Measurements from ENCODE around the gene LDLRAD4.

LDLRAD4 gene

GRCh38 chr18:13642440-13642827 is 423.9 kb downstream of the LDLRAD4 start:
- no peak for DNase-seq
- CTCF ChIA-PET: no interaction called here
- Histone ChIP-seq H3K27me3 (replicated peaks in 2 of 5; ENCODE audit: control insufficient read depth in 4 of 5, insufficient read depth in 5 of 5, low read length in 4 of 5) (no peaks in the 10 kb centered on the region), H3K36me3 (ENCODE audit: control insufficient read depth in 4 of 4, insufficient read depth in 4 of 4, low read length in 3 of 4) (peaks cover 3 to 15% (median 5%) of the 10 kb centered on the region in 4 experiments), H3K4me1 (ENCODE audit: control extremely low read depth in 1 of 4, control insufficient read depth in 4 of 4, insufficient read depth in 4 of 4, low read length in 3 of 4) (peaks cover 0 to 17% (median 7%) of the 10 kb centered on the region in 4 experiments), H3K27ac (ENCODE audit: insufficient read depth in 1 of 2, low read depth in 1 of 2, low read length in 2 of 2, poor library complexity in 1 of 2, severe bottlenecking in 2 of 2) (no peak overlapping the region), H3K4me3 (ENCODE audit: control insufficient read depth in 1 of 7, extremely low read depth in 1 of 7, insufficient read depth in 4 of 7, low read depth in 2 of 7, low read length in 6 of 7) (peak overlapping the region in 4 of 7 experiments; percentile 5 to 78 (median 65)), H3K9me3 (ENCODE audit: control extremely low read depth in 1 of 5, control insufficient read depth in 4 of 5, insufficient read depth in 2 of 5, low read depth in 1 of 5, low read length in 4 of 5) (no peaks in the 10 kb centered on the region)
- WGBS (ENCODE audit: insufficient coverage): 88% methylated on average over 10 of the region's 15 CpGs
- POLR2A ChIA-PET: no interaction called here

GRCh38 chr18:13643261-13643751 is 424.7 kb downstream of the LDLRAD4 start:
- POLR2A ChIA-PET: no interaction called here
- no peak for DNase-seq
- CTCF ChIA-PET: no interaction called here
- H3K9me3 ChIP-seq (ENCODE audit: control extremely low read depth in 1 of 5, control insufficient read depth in 4 of 5, insufficient read depth in 2 of 5, low read depth in 1 of 5, low read length in 4 of 5): no peaks in the 10 kb centered on the region
- no peak overlapping the region for H3K27ac ChIP-seq (ENCODE audit: insufficient read depth in 1 of 2, low read depth in 1 of 2, low read length in 2 of 2, poor library complexity in 1 of 2, severe bottlenecking in 2 of 2)
- no peaks in the 10 kb centered on the region for H3K27me3 ChIP-seq (replicated peaks in 2 of 5; ENCODE audit: control insufficient read depth in 4 of 5, insufficient read depth in 5 of 5, low read length in 4 of 5)
- 69% methylated on average over 6 of the region's 16 CpGs for WGBS (ENCODE audit: insufficient coverage)
- H3K4me1 ChIP-seq (ENCODE audit: control extremely low read depth in 1 of 4, control insufficient read depth in 4 of 4, insufficient read depth in 4 of 4, low read length in 3 of 4): peaks cover 0 to 17% (median 7%) of the 10 kb centered on the region in 4 experiments
- peaks cover 3 to 15% (median 5%) of the 10 kb centered on the region in 4 experiments for H3K36me3 ChIP-seq (ENCODE audit: control insufficient read depth in 4 of 4, insufficient read depth in 4 of 4, low read length in 3 of 4)
- no peak overlapping the region for H3K4me3 ChIP-seq (ENCODE audit: control insufficient read depth in 1 of 7, extremely low read depth in 1 of 7, insufficient read depth in 4 of 7, low read depth in 2 of 7, low read length in 6 of 7)

DNA sequence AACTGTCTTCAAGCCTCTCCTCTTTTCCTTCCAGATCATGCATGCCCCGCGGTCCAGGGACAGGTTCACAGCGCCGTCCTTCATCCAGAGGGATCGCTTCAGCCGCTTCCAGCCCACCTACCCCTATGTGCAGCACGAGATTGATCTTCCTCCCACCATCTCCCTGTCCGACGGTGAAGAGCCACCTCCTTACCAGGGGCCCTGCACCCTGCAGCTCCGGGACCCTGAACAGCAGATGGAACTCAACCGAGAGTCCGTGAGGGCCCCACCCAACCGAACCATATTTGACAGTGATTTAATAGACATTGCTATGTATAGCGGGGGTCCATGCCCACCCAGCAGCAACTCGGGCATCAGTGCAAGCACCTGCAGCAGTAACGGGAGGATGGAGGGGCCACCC is 426.5 kb downstream of the LDLRAD4 start:
- peaks cover 3 to 12% (median 5%) of the 10 kb centered on the region in 4 experiments for H3K36me3 ChIP-seq (ENCODE audit: control insufficient read depth in 4 of 4, insufficient read depth in 4 of 4, low read length in 3 of 4)
- H3K27ac ChIP-seq (ENCODE audit: insufficient read depth in 1 of 2, low read depth in 1 of 2, low read length in 2 of 2, poor library complexity in 1 of 2, severe bottlenecking in 2 of 2): no peak overlapping the region
- H3K9me3 ChIP-seq (ENCODE audit: control extremely low read depth in 1 of 5, control insufficient read depth in 4 of 5, insufficient read depth in 2 of 5, low read depth in 1 of 5, low read length in 4 of 5): no peaks in the 10 kb centered on the region
- POLR2A ChIA-PET: no interaction called here
- WGBS (ENCODE audit: insufficient coverage): 98% methylated on average over 12 of the region's 16 CpGs
- no peak overlapping the region for H3K4me3 ChIP-seq (ENCODE audit: control insufficient read depth in 1 of 7, extremely low read depth in 1 of 7, insufficient read depth in 4 of 7, low read depth in 2 of 7, low read length in 6 of 7)
- H3K27me3 ChIP-seq (replicated peaks in 2 of 5; ENCODE audit: control insufficient read depth in 4 of 5, insufficient read depth in 5 of 5, low read length in 4 of 5): no peaks in the 10 kb centered on the region
- CTCF ChIA-PET: interaction anchor here (0.7 to 2.3 kb wide), 3 partner anchors 30 to 931 kb away, joined by 3 to 6 read pairs (median 3); no protein-coding TSS in a partner anchor
- H3K4me1 ChIP-seq (ENCODE audit: control extremely low read depth in 1 of 4, control insufficient read depth in 4 of 4, insufficient read depth in 4 of 4, low read length in 3 of 4): peaks cover 0 to 17% (median 7%) of the 10 kb centered on the region in 4 experiments
- DNase-seq: no peak

- Histone ChIP-seq H3K9me3 (ENCODE audit: control extremely low read depth in 1 of 5, control insufficient read depth in 4 of 5, insufficient read depth in 2 of 5, low read depth in 1 of 5, low read length in 4 of 5) (no peaks in the 10 kb centered on the region), H3K36me3 (ENCODE audit: control insufficient read depth in 4 of 4, insufficient read depth in 4 of 4, low read length in 3 of 4) (peaks cover 3 to 12% (median 5%) of the 10 kb centered on the region in 4 experiments), H3K4me3 (ENCODE audit: control insufficient read depth in 1 of 7, extremely low read depth in 1 of 7, insufficient read depth in 4 of 7, low read depth in 2 of 7, low read length in 6 of 7) (no peak overlapping the region), H3K27me3 (replicated peaks in 2 of 5; ENCODE audit: control insufficient read depth in 4 of 5, insufficient read depth in 5 of 5, low read length in 4 of 5) (no peaks in the 10 kb centered on the region), H3K4me1 (ENCODE audit: control extremely low read depth in 1 of 4, control insufficient read depth in 4 of 4, insufficient read depth in 4 of 4, low read length in 3 of 4) (peaks cover 0 to 7% (median 3%) of the 10 kb centered on the region in 4 experiments), H3K27ac (ENCODE audit: insufficient read depth in 1 of 2, low read depth in 1 of 2, low read length in 2 of 2, poor library complexity in 1 of 2, severe bottlenecking in 2 of 2) (no peak overlapping the region)
- POLR2A ChIA-PET: no interaction called here
- DNase-seq: no peak
- CTCF ChIA-PET: no interaction called here
- no CpG with 5 or more reads among the region's 4 CpGs for WGBS (ENCODE audit: insufficient coverage)
Measured at GRCh38 chr18:13646633-13647032, 428.1 kb downstream of the LDLRAD4 start.

GRCh38 chr18:13647761-13648160 is 429.2 kb downstream of the LDLRAD4 start:
- ChIA-PET POLR2A (interaction anchor here (0.5 to 1.1 kb wide), 2 partner anchors 65 to 66 kb away, joined by 3 to 4 read pairs; no protein-coding TSS in a partner anchor), CTCF (interaction anchor here (0.6 kb wide), 1 partner anchor 10 kb away, joined by 3 read pairs; no protein-coding TSS in a partner anchor)
- no peak for DNase-seq
- H3K9me3 ChIP-seq (ENCODE audit: control extremely low read depth in 1 of 5, control insufficient read depth in 4 of 5, insufficient read depth in 2 of 5, low read depth in 1 of 5, low read length in 4 of 5): no peaks in the 10 kb centered on the region
- H3K4me3 ChIP-seq (ENCODE audit: control insufficient read depth in 1 of 7, extremely low read depth in 1 of 7, insufficient read depth in 4 of 7, low read depth in 2 of 7, low read length in 6 of 7): no peak overlapping the region
- no peaks in the 10 kb centered on the region for H3K4me1 ChIP-seq (ENCODE audit: control extremely low read depth in 1 of 4, control insufficient read depth in 4 of 4, insufficient read depth in 4 of 4, low read length in 3 of 4)
- 98% methylated on average over 4 of the region's 4 CpGs for WGBS (ENCODE audit: insufficient coverage)
- H3K27ac ChIP-seq (ENCODE audit: insufficient read depth in 1 of 2, low read depth in 1 of 2, low read length in 2 of 2, poor library complexity in 1 of 2, severe bottlenecking in 2 of 2): no peak overlapping the region
- no peaks in the 10 kb centered on the region for H3K27me3 ChIP-seq (replicated peaks in 2 of 5; ENCODE audit: control insufficient read depth in 4 of 5, insufficient read depth in 5 of 5, low read length in 4 of 5)
- peaks cover 3 to 12% (median 5%) of the 10 kb centered on the region in 4 experiments for H3K36me3 ChIP-seq (ENCODE audit: control insufficient read depth in 4 of 4, insufficient read depth in 4 of 4, low read length in 3 of 4)

- no peak for DNase-seq
- WGBS (ENCODE audit: insufficient coverage): 96% methylated on average over 15 of the region's 23 CpGs
- POLR2A ChIA-PET: no interaction called here
- Histone ChIP-seq H3K4me3 (ENCODE audit: control insufficient read depth in 1 of 7, extremely low read depth in 1 of 7, insufficient read depth in 4 of 7, low read depth in 2 of 7, low read length in 6 of 7) (no peak overlapping the region), H3K4me1 (ENCODE audit: control extremely low read depth in 1 of 4, control insufficient read depth in 4 of 4, insufficient read depth in 4 of 4, low read length in 3 of 4) (no peaks in the 10 kb centered on the region), H3K36me3 (ENCODE audit: control insufficient read depth in 4 of 4, insufficient read depth in 4 of 4, low read length in 3 of 4) (peaks cover 3 to 9% (median 5%) of the 10 kb centered on the region in 4 experiments), H3K27me3 (replicated peaks in 2 of 5; ENCODE audit: control insufficient read depth in 4 of 5, insufficient read depth in 5 of 5, low read length in 4 of 5) (no peaks in the 10 kb centered on the region), H3K27ac (ENCODE audit: insufficient read depth in 1 of 2, low read depth in 1 of 2, low read length in 2 of 2, poor library complexity in 1 of 2, severe bottlenecking in 2 of 2) (no peak overlapping the region), H3K9me3 (ENCODE audit: control extremely low read depth in 1 of 5, control insufficient read depth in 4 of 5, insufficient read depth in 2 of 5, low read depth in 1 of 5, low read length in 4 of 5) (no peaks in the 10 kb centered on the region)
- CTCF ChIA-PET: no interaction called here
Measured at GRCh38 chr18:13649397-13650390, 431.1 kb downstream of the LDLRAD4 start.
